Measurements from ENCODE around the gene NEURL1B. TPM values are rescaled to one million over a fixed set of nuclear protein-coding genes. Genes with fewer than 3 reads are reported as not detected.
A peak's percentile ranks its signal among the peaks of the same experiment; 100 is the strongest.

The NEURL1B gene
- polyA plus RNA-seq, 1 donor (not counting 4 experiments of a cell fraction or from before 2014, with no cell fraction given), result 0.43 TPM

- H3K4me1 ChIP-seq (ENCODE audit: control insufficient read depth, extremely low read depth, insufficient read depth, low read length), result peaks cover 18% of the 10 kb centered on the region
- TF ChIP-seq CTCF (optimal IDR thresholded peaks at IDR 0.05 in 1 of 3, IDR thresholded peaks at IDR 0.05 in 1 of 3, conservative IDR thresholded peaks at IDR 0.05 in 1 of 3; ENCODE audit: extremely low read depth in 1 of 3, insufficient read depth in 2 of 3, low read length in 3 of 3) (no peak), EZH2 (IDR thresholded peaks at IDR 0.05; ENCODE audit: low read length) (no peak)
Measured at GRCh38 chr5:172640139-172640538, 924 bp upstream of the NEURL1B start.

GRCh38 chr5:172641359-172642050, 442 bp downstream of the NEURL1B start:
- H3K4me3 ChIP-seq (ENCODE audit: control insufficient read depth in 2 of 3, extremely low read depth in 1 of 3, insufficient read depth in 2 of 3, low read depth in 1 of 3, low read length in 3 of 3), result peak overlapping the region; percentile 30 to 55 (median 40)
- peak overlapping the region; percentile 82 for H3K4me2 ChIP-seq (ENCODE audit: control insufficient read depth, extremely low read depth, insufficient read depth, low read depth, low read length)
- H4K20me1 ChIP-seq (ENCODE audit: control insufficient read depth, extremely low read depth, insufficient read depth, low read length), result no peaks in the 10 kb centered on the region
- no peaks in the 10 kb centered on the region for H3K79me2 ChIP-seq (ENCODE audit: control insufficient read depth, insufficient read depth, low read length)
- H3K27ac ChIP-seq (ENCODE audit: control insufficient read depth, insufficient read depth, low read length), result no peak overlapping the region
- H3K36me3 ChIP-seq (ENCODE audit: control insufficient read depth in 2 of 2, extremely low read depth in 1 of 2, insufficient read depth in 2 of 2, low read length in 2 of 2), result no peaks in the 10 kb centered on the region
- DNase-seq (ENCODE audit: low read depth, low spot score), result no peak
- H3K4me1 ChIP-seq (ENCODE audit: control insufficient read depth, extremely low read depth, insufficient read depth, low read length), result peaks cover 17% of the 10 kb centered on the region
- peak overlapping the region; percentile 19 for H2AFZ ChIP-seq (ENCODE audit: control insufficient read depth, low read length)
- H3K9ac ChIP-seq (ENCODE audit: control insufficient read depth, extremely low read depth, insufficient read depth, low read length), result peak overlapping the region; percentile 10
- no peak for FAIRE-seq
- peaks cover 34% of the 10 kb centered on the region for H3K27me3 ChIP-seq (ENCODE audit: control insufficient read depth, extremely low read depth, insufficient read depth, low read length)
- TF ChIP-seq EZH2 (IDR thresholded peaks at IDR 0.05; ENCODE audit: low read length), result no peak
- no peak for TF ChIP-seq CTCF (optimal IDR thresholded peaks at IDR 0.05 in 1 of 3, IDR thresholded peaks at IDR 0.05 in 1 of 3, conservative IDR thresholded peaks at IDR 0.05 in 1 of 3; ENCODE audit: extremely low read depth in 1 of 3, insufficient read depth in 2 of 3, low read length in 3 of 3)
- no peaks in the 10 kb centered on the region for H3K9me3 ChIP-seq (ENCODE audit: control insufficient read depth, low read depth, low read length)
- H3K9me1 ChIP-seq (ENCODE audit: control insufficient read depth, extremely low read depth, insufficient read depth, low read length), result no peaks in the 10 kb centered on the region
- dilution Hi-C loops (cut with MboI; ENCODE audit: extremely low pct_ligation_motif_present, low sequenced_read_pairs), result no loop called here

More at GRCh38 chr5:172640139-172640538, 924 bp upstream of the NEURL1B start:
- Histone ChIP-seq H3K9me1 (ENCODE audit: control insufficient read depth, extremely low read depth, insufficient read depth, low read length) (no peaks in the 10 kb centered on the region), H3K27ac (ENCODE audit: control insufficient read depth, insufficient read depth, low read length) (no peak overlapping the region), H3K4me2 (ENCODE audit: control insufficient read depth, extremely low read depth, insufficient read depth, low read depth, low read length) (no peak overlapping the region), H3K27me3 (ENCODE audit: control insufficient read depth, extremely low read depth, insufficient read depth, low read length) (peaks cover 31% of the 10 kb centered on the region), H3K9me3 (ENCODE audit: control insufficient read depth, low read depth, low read length) (no peaks in the 10 kb centered on the region), H2AFZ (ENCODE audit: control insufficient read depth, low read length) (no peak overlapping the region), H3K79me2 (ENCODE audit: control insufficient read depth, insufficient read depth, low read length) (no peaks in the 10 kb centered on the region), H3K9ac (ENCODE audit: control insufficient read depth, extremely low read depth, insufficient read depth, low read length) (no peak overlapping the region), H4K20me1 (ENCODE audit: control insufficient read depth, extremely low read depth, insufficient read depth, low read length) (no peaks in the 10 kb centered on the region), H3K4me3 (ENCODE audit: control insufficient read depth in 2 of 3, extremely low read depth in 1 of 3, insufficient read depth in 2 of 3, low read depth in 1 of 3, low read length in 3 of 3) (no peak overlapping the region), H3K36me3 (ENCODE audit: control insufficient read depth in 2 of 2, extremely low read depth in 1 of 2, insufficient read depth in 2 of 2, low read length in 2 of 2) (no peaks in the 10 kb centered on the region)
- no peak for FAIRE-seq
- no peak for DNase-seq (ENCODE audit: low read depth, low spot score)
- dilution Hi-C loops (cut with MboI; ENCODE audit: extremely low pct_ligation_motif_present, low sequenced_read_pairs), result no loop called here

Measured in keratinocyte (primary cell).